ENCODE measurements around the gene ZNF26. TPM values are rescaled to one million over a fixed set of nuclear protein-coding genes. Genes with fewer than 3 reads are reported as not detected.

Gene ZNF26
- polyA plus RNA-seq, 1 of the 3 experiments (the other 2 are of a cell fraction): 7.3 TPM

DNA sequence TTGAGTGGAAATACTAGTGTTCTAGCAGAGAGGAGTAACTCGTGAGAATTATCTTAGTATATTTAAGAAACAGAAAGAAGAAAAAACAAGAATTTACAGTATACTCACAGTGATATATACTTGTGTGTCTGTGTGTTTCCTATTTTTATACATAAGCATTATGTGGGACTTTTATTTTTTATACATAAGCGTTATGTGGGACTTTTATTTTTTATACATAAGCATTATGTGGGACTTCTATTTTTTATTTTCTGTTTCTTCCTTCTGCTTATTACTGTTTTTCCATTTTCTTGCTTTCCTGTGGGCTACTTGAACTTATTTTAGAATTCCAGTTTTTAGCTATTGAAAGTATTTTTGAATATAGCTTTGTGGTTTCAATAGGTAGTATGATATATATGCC lies 87.7 kb downstream of the ZNF26 start:
- DNase-seq: no peak
- no peaks in the 10 kb centered on the region for H3K9me2 ChIP-seq
- ChIA-PET POLR2A (no interaction called here), CTCF (no interaction called here)
- no peaks in the 10 kb centered on the region for H3F3A ChIP-seq (replicated peaks; ENCODE audit: insufficient read depth)
- TF ChIP-seq EZH2phosphoT487 (IDR thresholded peaks at IDR 0.05; ENCODE audit: borderline replicate concordance, low read depth): no peak
- TF ChIP-seq RCOR1 (IDR thresholded peaks at IDR 0.05; ENCODE audit: low read length): no peak
- no peak for TF ChIP-seq FOXJ3 (CRISPR knock-in tag; IDR thresholded peaks at IDR 0.05)
- TF ChIP-seq NRF1 (IDR thresholded peaks at IDR 0.05; ENCODE audit: low read depth, low read length): no peak
- TF ChIP-seq RAD21 (IDR thresholded peaks at IDR 0.05; ENCODE audit: low read length): no peak
- no peak for TF ChIP-seq RXRA (IDR thresholded peaks at IDR 0.05; ENCODE audit: borderline replicate concordance, low read depth)
- TF ChIP-seq, protein P1, sequence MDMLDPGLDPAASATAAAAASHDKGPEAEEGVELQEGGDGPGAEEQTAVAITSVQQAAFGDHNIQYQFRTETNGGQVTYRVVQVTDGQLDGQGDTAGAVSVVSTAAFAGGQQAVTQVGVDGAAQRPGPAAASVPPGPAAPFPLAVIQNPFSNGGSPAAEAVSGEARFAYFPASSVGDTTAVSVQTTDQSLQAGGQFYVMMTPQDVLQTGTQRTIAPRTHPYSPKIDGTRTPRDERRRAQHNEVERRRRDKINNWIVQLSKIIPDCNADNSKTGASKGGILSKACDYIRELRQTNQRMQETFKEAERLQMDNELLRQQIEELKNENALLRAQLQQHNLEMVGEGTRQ (IDR thresholded peaks at IDR 0.05; ENCODE audit: borderline replicate concordance, low read depth, low read length): no peak
- 9% methylated on average over 2 of the region's 2 CpGs for WGBS (ENCODE audit: low lambda C conversion rate)
- no peaks in the 10 kb centered on the region for H3K36me3 ChIP-seq (replicated peaks in 1 of 2; ENCODE audit: control insufficient read depth in 1 of 2, insufficient read depth in 2 of 2, low read length in 1 of 2)
- H3K4me3 ChIP-seq (ENCODE audit: low read depth in 2 of 2, low read length in 1 of 2): no peak overlapping the region
- H3K4me1 ChIP-seq (ENCODE audit: control insufficient read depth in 1 of 2, insufficient read depth in 2 of 2, low read depth in 1 of 2, low read length in 1 of 2): no peaks in the 10 kb centered on the region
- H4K20me1 ChIP-seq (ENCODE audit: insufficient read depth): no peaks in the 10 kb centered on the region
- no peak overlapping the region for H3K27ac ChIP-seq (ENCODE audit: low read depth in 2 of 2, low read length in 1 of 2)
- H3K4me2 ChIP-seq: no peak overlapping the region
- H3K9ac ChIP-seq: no peak overlapping the region
- H2AFZ ChIP-seq (ENCODE audit: low read depth): no peak overlapping the region
- peaks cover 10% of the 10 kb centered on the region; the same call in 1 of the 2 replicates for H3K9me3 ChIP-seq
- no peaks in the 10 kb centered on the region for H3K79me2 ChIP-seq (ENCODE audit: insufficient read depth)
- H3K27me3 ChIP-seq (ENCODE audit: insufficient read depth): no peaks in the 10 kb centered on the region

Small RNA genes within 50 kb of the gene (small RNA-seq; reads per million reads assigned to genes)
- 0 to 0.21 (median 0) reads per million in 7 experiments for gene RNU4ATAC12P

Other genes with a start within 250 kb of the ZNF26 start
- 55.1 and 85.2 TPM in 2 replicates for gene ANKLE2, start 224.5 kb upstream of the ZNF26 start, polyA plus RNA-seq (2012; rRNA removed)
- 16.9 and 18.0 TPM in 2 replicates for gene GOLGA3, start 157.5 kb upstream of the ZNF26 start, polyA plus RNA-seq (2012; rRNA removed)
- gene CHFR, start 98.8 kb upstream of the ZNF26 start, polyA plus RNA-seq (2012; rRNA removed): 31.6 and 39.3 TPM in 2 replicates
- 4.0 and 6.9 TPM in 2 replicates for gene ZNF605, start 30.1 kb upstream of the ZNF26 start, polyA plus RNA-seq (2012; rRNA removed)
- gene ZNF84, start 51.1 kb downstream of the ZNF26 start, polyA plus RNA-seq (2012; rRNA removed): 12.2 and 20.2 TPM in 2 replicates
- gene ZNF140, start 94.6 kb downstream of the ZNF26 start, polyA plus RNA-seq (2012; rRNA removed): 5.1 and 7.9 TPM in 2 replicates
- gene ZNF891, start 143.9 kb downstream of the ZNF26 start, polyA plus RNA-seq (2012; rRNA removed): 0.33 and 0.50 TPM in 2 replicates
- gene ZNF10, start 144.3 kb downstream of the ZNF26 start, polyA plus RNA-seq (2012; rRNA removed): 4.0 and 4.5 TPM in 2 replicates
- gene ZNF268, start 195.1 kb downstream of the ZNF26 start, polyA plus RNA-seq (2012; rRNA removed): 5.2 and 5.5 TPM in 2 replicates
- gene ANHX, start 249.5 kb downstream of the ZNF26 start, polyA plus RNA-seq (2012; rRNA removed): not detected in 2 replicates

Measured in SK-N-SH (cell line).